GM21619 (cell line): Measurements from ENCODE around the gene PEX19.

Experiments used
- ATAC-seq: cut with Tn5 transposase; IDR thresholded peaks from one replicate; pipeline ENCODE4 v1.9.1; 2021; ENCODE audit not compliant: unreplicated experiment

The PEX19 gene

DNA sequence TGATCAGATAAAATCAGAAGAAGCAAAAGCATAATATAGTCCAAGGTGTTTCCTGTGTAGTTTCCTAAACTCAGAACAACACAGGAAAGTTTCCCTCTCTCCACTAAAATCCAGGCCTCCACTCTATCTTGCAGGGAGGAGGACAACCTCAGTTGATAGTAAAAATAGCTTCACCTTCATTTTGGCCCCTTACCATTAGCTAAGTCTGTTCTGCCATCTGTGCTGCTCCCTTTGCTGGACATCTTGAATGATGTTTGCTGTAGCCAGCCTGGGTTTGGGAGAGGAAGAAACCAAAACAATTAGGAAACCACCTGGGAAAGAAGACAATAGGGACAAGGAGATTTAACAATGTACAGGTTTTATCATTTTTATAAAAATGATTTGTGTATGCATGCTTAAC lies 41.2 kb downstream of the PEX19 start:
- no peak for ATAC-seq

GRCh38 chr1:160239582-160240299 lies 45.2 kb downstream of the PEX19 start:
- ATAC-seq: no peak

DNA sequence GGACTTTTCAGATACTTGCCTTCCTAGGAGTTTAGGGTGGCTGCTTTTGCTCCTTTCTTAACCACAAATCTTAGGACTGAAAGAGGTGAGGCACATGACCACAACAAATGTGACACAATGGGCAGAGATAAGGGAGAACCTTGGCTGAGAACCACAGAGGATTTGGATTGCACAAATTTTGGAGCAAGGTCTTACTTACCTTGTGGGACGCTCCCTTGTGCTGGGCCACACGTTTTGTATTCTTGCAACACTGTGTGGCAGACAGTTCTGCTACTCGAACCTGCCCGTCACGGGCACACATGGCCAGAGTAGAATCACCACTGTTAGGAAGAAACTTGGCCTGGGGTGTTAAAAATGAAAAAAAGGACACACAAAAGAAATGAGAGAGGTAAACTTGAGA lies 46.5 kb downstream of the PEX19 start:
- ATAC-seq: no peak

DNA sequence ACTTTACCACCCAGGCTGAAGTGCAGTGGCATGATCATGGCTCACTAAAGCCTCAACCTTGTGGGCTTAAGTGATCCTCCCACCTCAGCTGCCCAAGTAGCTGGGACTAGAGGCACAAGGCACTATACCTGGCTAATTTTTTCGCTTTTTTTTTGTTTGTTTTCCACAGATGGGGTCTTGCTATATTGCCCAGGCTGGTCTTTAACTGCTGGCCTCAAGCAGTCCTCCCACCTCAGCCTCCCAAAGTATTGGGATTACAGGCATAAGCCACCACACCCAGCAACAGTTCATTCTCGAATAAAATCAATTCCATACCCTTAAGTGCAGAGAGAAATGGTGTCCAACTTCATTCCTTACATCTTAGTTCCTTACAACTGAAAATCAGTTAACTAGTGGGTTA lies 47.4 kb downstream of the PEX19 start:
- no peak for ATAC-seq

GRCh38 chr1:160236806-160237205 lies 48.1 kb downstream of the PEX19 start:
- ATAC-seq: no peak

DNA sequence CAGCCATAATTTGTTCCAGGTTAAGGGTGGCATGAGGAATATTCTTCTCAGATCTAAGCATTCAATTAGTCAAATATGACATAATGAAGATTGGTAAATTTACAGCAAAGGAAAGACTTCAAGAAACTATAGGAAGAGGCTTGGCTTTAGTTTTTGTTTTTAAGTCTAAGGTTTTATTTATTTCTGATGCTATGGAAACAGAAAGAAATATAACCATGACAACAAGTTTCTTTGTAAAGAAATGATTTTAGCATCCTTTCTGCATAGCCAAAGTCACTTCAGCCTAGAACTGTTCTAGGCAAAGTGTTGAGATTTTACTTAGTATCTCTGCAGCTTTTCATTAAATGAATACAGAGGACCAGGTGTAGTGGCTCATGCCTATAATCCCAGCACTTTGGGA lies 52.0 kb downstream of the PEX19 start:
- no peak for ATAC-seq

DNA sequence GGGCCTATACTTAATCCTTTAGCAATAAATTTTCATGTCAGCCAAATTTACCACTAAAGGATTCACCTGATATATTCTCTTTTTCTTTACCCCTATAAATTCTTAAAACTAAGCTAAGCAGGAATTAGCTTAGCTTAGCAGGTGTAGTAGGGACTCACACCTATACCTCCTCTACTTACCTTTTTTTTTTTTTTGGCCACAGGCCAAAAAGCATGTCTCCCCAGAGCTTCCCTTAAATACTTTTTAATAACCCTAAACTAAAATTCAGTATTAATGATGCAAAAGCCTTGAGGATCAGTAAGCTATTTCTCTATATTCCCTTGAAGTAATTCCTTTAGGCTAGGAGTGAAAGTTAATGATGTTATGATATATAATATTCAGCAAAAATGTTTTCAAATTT lies 56.5 kb downstream of the PEX19 start:
- ATAC-seq: no peak

GRCh38 chr1:160227561-160227960 lies 57.4 kb downstream of the PEX19 start:
- no peak for ATAC-seq

DNA sequence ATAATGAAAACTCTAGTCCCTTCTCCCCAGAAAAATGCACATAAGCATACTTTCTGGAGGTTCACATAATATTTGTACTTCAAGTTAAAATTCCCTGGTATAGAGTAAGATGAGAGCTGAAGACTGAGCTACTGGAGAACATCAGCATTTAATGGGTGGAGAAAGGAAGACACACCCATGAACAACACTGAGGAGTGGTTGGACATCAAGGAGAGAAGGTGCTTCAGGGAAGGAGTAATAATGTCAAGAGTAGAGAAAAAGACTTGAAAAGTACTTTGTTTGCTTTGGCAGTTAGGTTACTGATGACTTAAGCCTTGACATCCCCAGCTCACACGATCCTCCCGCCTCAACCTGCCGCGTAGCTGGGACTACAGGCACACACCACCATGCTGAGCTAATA lies 57.9 kb downstream of the PEX19 start:
- ATAC-seq: no peak
